ENCODE measurements around the gene CREBRF. TPM values are rescaled to one million over a fixed set of nuclear protein-coding genes. Genes with fewer than 3 reads are reported as not detected.

Gene CREBRF
- total and polyA plus RNA-seq, 2 donors (not counting 3 experiments of a cell fraction or from before 2014, with no cell fraction given), result 2.7 to 8.8 TPM

DNA sequence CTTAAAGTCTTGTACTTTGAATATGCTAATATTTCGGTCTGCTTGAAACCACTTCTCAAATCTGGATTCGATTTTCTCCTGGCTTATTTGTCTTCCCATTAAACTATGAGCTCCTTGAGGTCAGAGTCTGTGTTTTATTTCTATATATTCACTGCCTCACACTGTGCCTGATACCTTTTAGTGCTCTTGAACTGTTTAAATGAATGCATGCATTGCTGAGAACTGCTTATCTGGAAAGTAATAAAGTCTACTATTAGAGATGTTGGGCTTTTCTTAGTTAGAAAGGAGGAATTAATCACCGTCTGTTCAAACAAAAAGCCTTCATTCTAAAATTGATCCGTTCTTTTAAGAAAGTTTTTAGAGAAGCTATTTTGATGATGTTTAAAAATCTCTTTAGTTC lies 6.0 kb downstream of the CREBRF start:
- H4K20me1 ChIP-seq (replicated peaks; ENCODE audit: control insufficient read depth, extremely low read depth, insufficient read depth, low read length), result no peaks in the 10 kb centered on the region
- H3K9me1 ChIP-seq (replicated peaks; ENCODE audit: control insufficient read depth, extremely low read depth, insufficient read depth, low read length), result no peaks in the 10 kb centered on the region
- no peak for DNase-seq (ENCODE audit: low read depth, low spot score)
- intact Hi-C loops (cut with micrococcal nuclease), result no loop called here
- no peak overlapping the region for H3K27ac ChIP-seq (ENCODE audit: insufficient read depth, low read depth, low read length)
- dilution Hi-C loops (cut with MboI; ENCODE audit: extremely low pct_ligation_motif_present, low sequenced_read_pairs), result no loop called here
- H2AFZ ChIP-seq (ENCODE audit: low read depth, low read length), result no peak overlapping the region
- no peak overlapping the region for H3K4me3 ChIP-seq (replicated peaks in 1 of 3; ENCODE audit: insufficient read depth in 1 of 3, low read depth in 1 of 3, low read length in 3 of 3)
- no TSS peak for BruUV-seq (replicated peaks)
- FAIRE-seq, result no peak
- H3K4me2 ChIP-seq (ENCODE audit: insufficient read depth, low read length), result no peak overlapping the region
- H3K9ac ChIP-seq (replicated peaks; ENCODE audit: extremely low read depth, insufficient read depth, low read length), result no peak overlapping the region
- H3K4me1 ChIP-seq (ENCODE audit: control insufficient read depth, extremely low read depth, insufficient read depth, low read length), result peaks cover 6% of the 10 kb centered on the region
- ChIA-PET POLR2A (no interaction called here), CTCF (no interaction called here)
- H3K27me3 ChIP-seq (ENCODE audit: control insufficient read depth in 2 of 2, insufficient read depth in 2 of 2, low read length in 2 of 2), result no peaks in the 10 kb centered on the region
- no peak for TF ChIP-seq FOS (IDR thresholded peaks at IDR 0.05; ENCODE audit: borderline replicate concordance, insufficient read depth, low read length)
- no peak for TF ChIP-seq GATA2 (IDR thresholded peaks at IDR 0.05; ENCODE audit: insufficient read depth, insufficient read length, low read depth, low read length)
- TF ChIP-seq, protein P1, sequence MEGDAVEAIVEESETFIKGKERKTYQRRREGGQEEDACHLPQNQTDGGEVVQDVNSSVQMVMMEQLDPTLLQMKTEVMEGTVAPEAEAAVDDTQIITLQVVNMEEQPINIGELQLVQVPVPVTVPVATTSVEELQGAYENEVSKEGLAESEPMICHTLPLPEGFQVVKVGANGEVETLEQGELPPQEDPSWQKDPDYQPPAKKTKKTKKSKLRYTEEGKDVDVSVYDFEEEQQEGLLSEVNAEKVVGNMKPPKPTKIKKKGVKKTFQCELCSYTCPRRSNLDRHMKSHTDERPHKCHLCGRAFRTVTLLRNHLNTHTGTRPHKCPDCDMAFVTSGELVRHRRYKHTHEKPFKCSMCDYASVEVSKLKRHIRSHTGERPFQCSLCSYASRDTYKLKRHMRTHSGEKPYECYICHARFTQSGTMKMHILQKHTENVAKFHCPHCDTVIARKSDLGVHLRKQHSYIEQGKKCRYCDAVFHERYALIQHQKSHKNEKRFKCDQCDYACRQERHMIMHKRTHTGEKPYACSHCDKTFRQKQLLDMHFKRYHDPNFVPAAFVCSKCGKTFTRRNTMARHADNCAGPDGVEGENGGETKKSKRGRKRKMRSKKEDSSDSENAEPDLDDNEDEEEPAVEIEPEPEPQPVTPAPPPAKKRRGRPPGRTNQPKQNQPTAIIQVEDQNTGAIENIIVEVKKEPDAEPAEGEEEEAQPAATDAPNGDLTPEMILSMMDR (IDR thresholded peaks at IDR 0.05; ENCODE audit: extremely low read depth in 1 of 2, insufficient read depth in 1 of 2, low read depth in 1 of 2, low read length in 2 of 2), result no peak
- TF ChIP-seq POLR2A (IDR thresholded peaks at IDR 0.05; ENCODE audit: low read depth, low read length), result no peak
- TF ChIP-seq, protein P2, sequence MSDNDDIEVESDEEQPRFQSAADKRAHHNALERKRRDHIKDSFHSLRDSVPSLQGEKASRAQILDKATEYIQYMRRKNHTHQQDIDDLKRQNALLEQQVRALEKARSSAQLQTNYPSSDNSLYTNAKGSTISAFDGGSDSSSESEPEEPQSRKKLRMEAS (IDR thresholded peaks at IDR 0.05; ENCODE audit: insufficient read depth, insufficient read length), result no peak
- no peak for TF ChIP-seq JUN (IDR thresholded peaks at IDR 0.05; ENCODE audit: borderline replicate concordance, insufficient read depth, insufficient read length, low read depth)
- no peak for TF ChIP-seq EZH2 (IDR thresholded peaks at IDR 0.05; ENCODE audit: borderline replicate concordance, low read depth, low read length, severe bottlenecking)
- TF ChIP-seq POLR2AphosphoS5 (IDR thresholded peaks at IDR 0.05; ENCODE audit: insufficient read depth, low read depth, low read length), result no peak
- no peak for TF ChIP-seq MYC (IDR thresholded peaks at IDR 0.05; ENCODE audit: low read depth, low read length)
- no peaks in the 10 kb centered on the region for H3K36me3 ChIP-seq (ENCODE audit: control insufficient read depth in 2 of 2, extremely low read depth in 1 of 2, insufficient read depth in 2 of 2, low read length in 2 of 2)
- H3K9me3 ChIP-seq (replicated peaks; ENCODE audit: control insufficient read depth, insufficient read depth, low read length), result no peaks in the 10 kb centered on the region
- H3K79me2 ChIP-seq (ENCODE audit: control insufficient read depth, insufficient read depth, low read length), result no peaks in the 10 kb centered on the region
